Kidney (tissue), 14 donors: ENCODE results near the gene MTCL1. TPM values are rescaled to one million over a fixed set of nuclear protein-coding genes. Genes with fewer than 3 reads are reported as not detected.

Source experiments
- DNase-seq, 5 donors: peaks; one replicate each; pipeline ENCODE4 v3.0.0-alpha.2; 2013 to 2020
- FAIRE-seq: peaks from 2 replicates; lab custom pipeline; 2012; peaks lifted over from hg19 to GRCh38; lab: Jason Lieb, UNC
- H3K27ac ChIP-seq, 2 donors: one replicate each; pipeline ENCODE4 v1.7.0; 2013; ENCODE audit warnings: low read depth in 2 of 2, low read length in 2 of 2, inconsistent platforms in 1 of 2
- H3K27me3 ChIP-seq: one replicate; pipeline ENCODE4 v1.7.1; 2013; ENCODE audit warnings: low read length, inconsistent platforms; ENCODE audit not compliant: control insufficient read depth, insufficient read depth
- H3K36me3 ChIP-seq, 3 donors: one replicate each; pipeline versions ENCODE4 v1.7.0 to v1.7.1; 2013; ENCODE audit warnings: low read length in 3 of 3, control low read depth in 1 of 3, inconsistent platforms in 1 of 3; ENCODE audit not compliant: insufficient read depth in 3 of 3, control insufficient read depth in 2 of 3
- H3K4me1 ChIP-seq, 3 donors: one replicate each; pipeline versions ENCODE4 v1.7.0 to v1.7.1; 2013; ENCODE audit warnings: low read length in 3 of 3, inconsistent platforms in 1 of 3, low read depth in 1 of 3; ENCODE audit not compliant: control insufficient read depth in 2 of 3, insufficient read depth in 2 of 3
- H3K4me3 ChIP-seq, 3 donors: one replicate each; pipeline versions ENCODE4 v1.7.0 to v1.8.1; 2013; ENCODE audit warnings: low read length in 3 of 3, control low read depth in 1 of 3, inconsistent platforms in 1 of 3
- H3K9ac ChIP-seq, 3 donors: one replicate each; pipeline versions ENCODE4 v1.7.0 to v1.7.1; 2013; ENCODE audit warnings: low read length in 3 of 3, control low read depth in 1 of 3, inconsistent platforms in 1 of 3
- H3K9me3 ChIP-seq, 3 donors: one replicate each; pipeline versions ENCODE4 v1.7.0 to v1.7.1; 2013; ENCODE audit warnings: low read length in 3 of 3, control low read depth in 1 of 3, inconsistent platforms in 1 of 3; ENCODE audit not compliant: control insufficient read depth in 2 of 3, insufficient read depth in 1 of 3
- intact Hi-C: fragments of 100-400 bp; cut with DNase I; formaldehyde crosslinking; loops from one replicate; pipeline ENCODE4 v1.11.1; 2022
- polyA plus RNA-seq: library from polyadenylated mRNA; stranded (reverse); fragments of 350-450 nt; fragmentation: Illumina TruSeq; extraction: RNeasy Lipid Tissue Mini Kit (QIAGEN cat#74804); gene quantifications from one replicate; pipeline ENCODE4 v1.2.3, GENCODE V29; 2014; ENCODE audit warnings: low read depth, low replicate concordance; ENCODE audit not compliant: insufficient read depth
- total RNA-seq: library from RNA; stranded (reverse); fragmentation: NEBNext Ultra II Directional; extraction: Animal tissue kit (Norgen Biotek cat#: 25700); gene quantifications from one replicate; pipeline ENCODE4 v1.2.1, GENCODE V29; 2021
- TF ChIP-seq, protein P1 (sequence below): IDR thresholded peaks from 3 replicates; pipeline ENCODE4 v1.5.1; 2012; ENCODE audit warnings: mild to moderate bottlenecking, moderate library complexity, borderline replicate concordance; ENCODE audit not compliant: insufficient read depth; ENCODE audit errors: extremely low read depth
- donor health status: control.
- donor health status: control.
- donor health status: control.
- donor health status: control.
- donor health status: control.
- donor health status: DM: yes; HTN: yes; CAD: no.
- donor health status: Normal renal cell carcinoma (clear cell type).

The MTCL1 gene
- total and polyA plus RNA-seq, 2 donors from 2014 or later, result 2.5 to 15.3 TPM

DNA sequence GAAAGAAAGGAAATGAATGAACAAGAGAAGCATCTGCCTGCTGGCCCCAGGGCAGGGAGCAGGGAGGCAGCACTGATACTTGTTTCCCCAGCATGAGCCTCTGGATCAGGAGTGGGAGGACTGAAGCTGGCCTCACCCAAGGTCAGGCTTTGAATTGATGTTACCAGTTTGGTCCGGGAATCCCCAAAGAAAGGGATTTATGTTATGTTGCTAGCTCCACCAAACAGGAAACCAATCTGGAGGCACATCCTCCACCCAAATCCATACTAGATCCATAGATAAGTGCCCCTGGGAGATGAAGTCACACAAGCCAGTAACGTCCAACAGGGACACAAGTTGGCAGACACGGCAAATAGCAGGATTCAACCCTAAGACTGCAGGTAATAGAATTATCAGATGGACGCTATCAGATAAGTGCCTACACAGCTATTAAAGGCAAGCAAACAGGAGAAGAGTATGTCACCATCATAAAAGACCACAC, 85.9 kb downstream of the MTCL1 start:
- intact Hi-C loops, result no loop called here
- no peaks in the 10 kb centered on the region for H3K27me3 ChIP-seq
- peaks cover 0 to 14% (median 11%) of the 10 kb centered on the region in 3 donors for H3K4me1 ChIP-seq
- no peak overlapping the region for H3K27ac ChIP-seq
- no peak for DNase-seq
- H3K9ac ChIP-seq, result no peak overlapping the region
- H3K9me3 ChIP-seq, result no peaks in the 10 kb centered on the region
- H3K36me3 ChIP-seq, result peaks cover 0 to 5% (median 0%) of the 10 kb centered on the region in 3 donors
- TF ChIP-seq, protein P1, sequence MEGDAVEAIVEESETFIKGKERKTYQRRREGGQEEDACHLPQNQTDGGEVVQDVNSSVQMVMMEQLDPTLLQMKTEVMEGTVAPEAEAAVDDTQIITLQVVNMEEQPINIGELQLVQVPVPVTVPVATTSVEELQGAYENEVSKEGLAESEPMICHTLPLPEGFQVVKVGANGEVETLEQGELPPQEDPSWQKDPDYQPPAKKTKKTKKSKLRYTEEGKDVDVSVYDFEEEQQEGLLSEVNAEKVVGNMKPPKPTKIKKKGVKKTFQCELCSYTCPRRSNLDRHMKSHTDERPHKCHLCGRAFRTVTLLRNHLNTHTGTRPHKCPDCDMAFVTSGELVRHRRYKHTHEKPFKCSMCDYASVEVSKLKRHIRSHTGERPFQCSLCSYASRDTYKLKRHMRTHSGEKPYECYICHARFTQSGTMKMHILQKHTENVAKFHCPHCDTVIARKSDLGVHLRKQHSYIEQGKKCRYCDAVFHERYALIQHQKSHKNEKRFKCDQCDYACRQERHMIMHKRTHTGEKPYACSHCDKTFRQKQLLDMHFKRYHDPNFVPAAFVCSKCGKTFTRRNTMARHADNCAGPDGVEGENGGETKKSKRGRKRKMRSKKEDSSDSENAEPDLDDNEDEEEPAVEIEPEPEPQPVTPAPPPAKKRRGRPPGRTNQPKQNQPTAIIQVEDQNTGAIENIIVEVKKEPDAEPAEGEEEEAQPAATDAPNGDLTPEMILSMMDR, result no peak
- no peak overlapping the region for H3K4me3 ChIP-seq
- FAIRE-seq, result no peak

- Histone ChIP-seq H3K4me1 (peaks cover 0 to 14% (median 11%) of the 10 kb centered on the region in 3 donors), H3K27me3 (no peaks in the 10 kb centered on the region), H3K36me3 (peaks cover 0 to 5% (median 2%) of the 10 kb centered on the region in 3 donors), H3K27ac (no peak overlapping the region), H3K9ac (no peak overlapping the region), H3K9me3 (no peaks in the 10 kb centered on the region), H3K4me3 (no peak overlapping the region)
- intact Hi-C loops, result no loop called here
- FAIRE-seq (no peak), DNase-seq (no peak)
- TF ChIP-seq, protein P1, result no peak
Measured at GRCh38 chr18:8792688-8793316, 87.4 kb downstream of the MTCL1 start.

- Histone ChIP-seq H3K27ac (no peak overlapping the region), H3K9me3 (no peaks in the 10 kb centered on the region), H3K4me1 (peaks cover 0 to 14% (median 11%) of the 10 kb centered on the region in 3 donors), H3K4me3 (no peak overlapping the region), H3K27me3 (no peaks in the 10 kb centered on the region), H3K36me3 (peaks cover 0 to 2% (median 0%) of the 10 kb centered on the region in 3 donors), H3K9ac (no peak overlapping the region)
- DNase-seq (no peak), FAIRE-seq (no peak)
- TF ChIP-seq, protein P1, result no peak
- intact Hi-C loops, result no loop called here
Measured at GRCh38 chr18:8793445-8794155, 88.2 kb downstream of the MTCL1 start.
